G401 (cell line): ENCODE data around the gene IFT52. TPM values are rescaled to one million over a fixed set of nuclear protein-coding genes. Genes with fewer than 3 reads are reported as not detected.

Experiments used
- DNase-seq: peaks from one replicate; pipeline ENCODE4 v3.0.0-alpha.2; 2015; ENCODE audit warnings: low spot score
- in situ Hi-C: cut with HindIII; loops from 2 replicates; pipeline ENCODE4 v1.10.0; 2016; ENCODE audit warnings: low sequenced_read_pairs, mixed read lengths
- total RNA-seq: library from RNA; depleted of rRNA; stranded (reverse); fragments of >200 nt; shearing (Covaris generic); gene quantifications from 2 replicates; pipeline ENCODE4 v1.2.3, GENCODE V29; 2014; rRNA removed

The IFT52 gene, protein sequence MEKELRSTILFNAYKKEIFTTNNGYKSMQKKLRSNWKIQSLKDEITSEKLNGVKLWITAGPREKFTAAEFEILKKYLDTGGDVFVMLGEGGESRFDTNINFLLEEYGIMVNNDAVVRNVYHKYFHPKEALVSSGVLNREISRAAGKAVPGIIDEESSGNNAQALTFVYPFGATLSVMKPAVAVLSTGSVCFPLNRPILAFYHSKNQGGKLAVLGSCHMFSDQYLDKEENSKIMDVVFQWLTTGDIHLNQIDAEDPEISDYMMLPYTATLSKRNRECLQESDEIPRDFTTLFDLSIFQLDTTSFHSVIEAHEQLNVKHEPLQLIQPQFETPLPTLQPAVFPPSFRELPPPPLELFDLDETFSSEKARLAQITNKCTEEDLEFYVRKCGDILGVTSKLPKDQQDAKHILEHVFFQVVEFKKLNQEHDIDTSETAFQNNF
- 66.6 and 72.5 TPM in 2 replicates for total RNA-seq

DNA sequence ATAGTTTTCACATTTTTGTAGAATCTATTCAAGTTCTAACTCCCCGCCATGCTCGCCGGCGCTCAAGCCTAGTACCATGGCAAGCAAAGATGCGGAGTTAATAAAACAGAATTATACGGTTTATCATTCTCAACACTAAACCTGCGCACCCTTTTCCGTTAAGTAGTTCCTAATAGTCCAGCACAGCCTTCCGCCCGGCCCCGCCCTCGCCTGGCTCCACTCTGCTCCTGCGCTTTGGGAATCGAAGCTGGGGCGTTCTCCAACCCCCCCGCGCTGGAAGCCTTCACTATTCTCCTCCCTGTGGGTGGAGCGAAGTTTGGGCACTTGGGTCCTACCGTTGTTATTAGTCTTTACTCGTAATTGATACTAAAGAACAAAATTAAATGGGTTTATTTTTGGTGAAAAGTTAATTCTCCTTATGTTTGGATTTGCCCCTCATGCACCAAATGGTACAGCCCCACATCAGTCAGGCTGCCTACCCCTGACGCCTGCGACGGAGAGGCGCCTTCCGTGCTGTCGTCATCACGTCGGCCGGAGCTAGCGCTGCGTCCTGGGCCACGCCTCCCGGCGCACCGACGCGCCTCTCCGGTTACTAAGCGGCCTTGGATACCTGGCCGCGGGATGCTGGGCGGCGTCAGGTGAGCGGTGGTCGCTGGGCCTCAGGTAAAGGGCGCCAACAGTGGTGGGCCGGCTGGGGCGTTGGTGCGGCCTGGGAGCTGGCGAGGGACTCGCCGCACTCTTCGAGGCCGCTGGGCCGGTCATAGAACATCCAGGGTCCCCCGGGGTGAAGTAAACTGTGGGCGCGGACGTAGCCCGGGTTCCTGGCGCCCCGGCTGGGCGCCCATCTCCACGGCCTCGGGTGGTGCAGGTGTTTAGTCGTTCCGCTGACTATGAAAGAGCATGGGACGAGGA is at the start of gene IFT52:
TSS of gene IFT52 (plus strand) at position 546 of the 912 bp plus-strand sequence. CDS start 3,762 bp downstream, outside the sequence.
- DNase-seq, result peak; percentile 94
- in situ Hi-C loops, result no loop called here

DNA sequence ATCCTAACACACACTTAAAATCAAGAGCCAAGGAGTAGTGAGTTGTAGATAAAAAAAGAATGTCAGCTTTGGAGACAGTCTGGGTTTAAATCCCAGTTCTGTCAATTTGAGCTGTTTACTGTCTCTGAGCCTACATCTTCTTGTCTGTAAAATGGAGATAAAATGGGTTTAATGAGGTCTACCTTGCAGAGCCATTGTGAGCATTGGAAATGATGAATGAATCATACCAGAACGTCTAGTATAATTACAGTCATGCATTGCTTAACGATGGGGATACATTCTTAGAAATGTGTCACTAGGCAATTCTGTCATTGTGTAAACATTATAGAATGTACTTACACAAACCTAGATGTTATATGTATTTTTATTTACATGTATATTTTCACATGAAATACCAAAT is 49.5 kb upstream of the IFT52 start:
- no peak for DNase-seq
- in situ Hi-C loops, result no loop called here

DNA sequence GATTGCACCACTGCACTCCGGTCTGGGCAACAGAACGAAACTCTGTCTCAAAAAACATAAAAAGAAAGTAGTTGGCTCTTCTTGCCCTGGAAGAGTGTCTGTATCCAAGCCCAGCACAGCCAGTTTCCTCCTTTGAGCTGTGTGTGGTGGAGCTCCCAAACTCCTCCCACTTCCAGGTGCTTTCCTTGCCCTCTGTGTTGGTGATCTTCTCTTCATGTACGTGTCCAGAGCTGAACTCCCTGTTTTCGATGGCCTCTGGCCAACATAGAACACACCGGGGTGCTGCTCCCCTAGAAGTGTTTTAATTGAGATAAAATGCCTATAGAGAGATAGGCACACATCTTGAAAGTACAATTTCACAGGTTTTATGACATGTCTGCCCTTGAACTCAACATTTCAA is 48.6 kb upstream of the IFT52 start:
- in situ Hi-C loops, result no loop called here

DNA sequence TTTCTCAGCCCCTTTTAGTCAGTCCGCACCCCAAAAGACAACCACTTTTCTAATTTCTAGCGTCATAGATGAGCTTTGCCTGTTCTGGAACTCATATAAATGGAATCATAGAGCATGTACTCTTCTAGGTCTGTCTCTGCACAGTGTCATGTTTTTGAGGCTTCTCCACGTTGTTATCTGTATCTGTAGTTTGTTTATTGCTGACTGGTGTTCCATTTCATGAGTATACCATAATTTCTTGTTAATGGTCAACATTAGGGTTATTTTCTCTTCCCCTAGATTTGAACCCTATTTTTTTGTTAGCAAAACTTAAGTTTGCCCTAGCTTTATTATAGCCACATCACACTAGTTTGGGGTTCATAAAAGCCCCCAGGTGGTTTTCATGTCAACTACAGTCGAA is 48.1 kb upstream of the IFT52 start:
- no peak for DNase-seq
- in situ Hi-C loops, result no loop called here

More for the DNA sequence above, 48.6 kb upstream of the IFT52 start:
- DNase-seq, result no peak

DNA sequence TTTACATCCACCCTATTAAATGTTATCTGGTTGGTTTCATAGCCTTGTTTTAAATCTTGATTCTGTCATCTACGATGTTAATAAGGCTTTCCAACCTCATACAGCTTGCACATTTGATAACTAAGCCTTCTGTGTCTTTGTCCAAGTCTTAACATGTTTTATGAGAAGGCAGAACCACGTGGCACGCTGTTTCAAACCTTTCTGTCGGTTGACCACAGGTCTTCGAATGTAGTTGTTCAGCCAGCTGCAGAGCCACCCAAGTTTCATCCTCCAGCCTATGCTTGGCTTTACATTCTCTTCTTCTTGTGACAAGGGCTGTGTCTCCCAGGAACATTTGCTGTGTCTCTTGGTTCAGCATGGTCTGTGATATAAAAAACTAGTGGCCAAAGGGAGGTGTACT is 47.6 kb upstream of the IFT52 start:
- no peak for DNase-seq
- in situ Hi-C loops, result no loop called here

DNA sequence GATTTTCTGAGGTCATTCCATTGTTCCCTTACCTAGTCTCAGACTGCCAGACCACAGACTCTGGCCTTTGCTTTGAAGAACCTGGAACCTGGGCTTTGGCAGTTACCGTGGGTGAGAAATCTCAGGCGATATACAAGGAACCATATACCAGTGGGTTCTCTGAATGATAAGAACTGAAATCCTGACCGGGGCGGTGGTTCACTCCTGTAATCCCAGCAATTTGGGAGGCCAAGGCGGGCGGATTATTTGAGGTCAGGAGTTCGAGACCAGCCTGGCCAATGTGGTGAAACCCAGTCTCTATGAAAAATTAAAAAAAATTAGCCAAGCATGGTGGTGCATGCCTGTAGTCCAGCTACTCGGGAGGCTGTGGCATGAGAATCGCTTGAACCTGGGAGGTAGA is 46.2 kb upstream of the IFT52 start:
- in situ Hi-C loops, result no loop called here

DNA sequence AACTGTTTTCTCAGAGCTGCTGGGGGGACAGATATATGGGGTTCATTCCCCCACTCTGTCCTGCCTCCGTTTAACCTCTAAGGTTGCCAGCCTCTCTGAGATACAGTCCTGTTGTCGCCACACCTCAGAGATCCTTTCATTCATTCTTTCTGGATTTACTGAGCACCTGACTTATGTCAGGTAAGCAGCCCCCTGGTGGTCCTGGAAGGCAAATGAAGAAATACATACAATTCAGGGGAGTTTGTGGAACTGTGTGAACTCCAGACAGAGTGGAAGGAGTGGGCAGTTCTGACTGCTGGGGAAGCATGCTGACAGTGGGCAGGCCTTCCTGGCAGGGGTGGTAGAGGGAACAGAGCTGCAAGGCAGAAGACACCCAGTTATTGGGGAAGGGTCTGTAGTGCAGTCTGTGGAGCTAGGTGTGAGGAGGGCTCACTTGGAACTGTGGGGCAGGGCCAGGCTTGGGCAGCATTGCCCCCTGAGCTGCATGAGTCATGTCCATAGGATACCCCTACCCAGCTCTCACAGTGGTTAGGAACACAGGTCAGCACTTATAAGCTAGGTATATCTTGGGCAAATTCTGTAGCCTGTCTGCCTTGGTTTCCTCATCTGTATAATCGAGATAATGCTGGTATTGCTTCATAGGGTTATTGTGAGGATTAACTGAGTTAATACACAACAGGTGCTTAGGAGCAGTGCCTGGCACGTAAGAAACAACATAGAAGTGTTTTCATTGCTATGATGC is 44.7 kb upstream of the IFT52 start:
- DNase-seq, result no peak
- in situ Hi-C loops, result no loop called here

More for the DNA sequence above, 46.2 kb upstream of the IFT52 start:
- no peak for DNase-seq

DNA sequence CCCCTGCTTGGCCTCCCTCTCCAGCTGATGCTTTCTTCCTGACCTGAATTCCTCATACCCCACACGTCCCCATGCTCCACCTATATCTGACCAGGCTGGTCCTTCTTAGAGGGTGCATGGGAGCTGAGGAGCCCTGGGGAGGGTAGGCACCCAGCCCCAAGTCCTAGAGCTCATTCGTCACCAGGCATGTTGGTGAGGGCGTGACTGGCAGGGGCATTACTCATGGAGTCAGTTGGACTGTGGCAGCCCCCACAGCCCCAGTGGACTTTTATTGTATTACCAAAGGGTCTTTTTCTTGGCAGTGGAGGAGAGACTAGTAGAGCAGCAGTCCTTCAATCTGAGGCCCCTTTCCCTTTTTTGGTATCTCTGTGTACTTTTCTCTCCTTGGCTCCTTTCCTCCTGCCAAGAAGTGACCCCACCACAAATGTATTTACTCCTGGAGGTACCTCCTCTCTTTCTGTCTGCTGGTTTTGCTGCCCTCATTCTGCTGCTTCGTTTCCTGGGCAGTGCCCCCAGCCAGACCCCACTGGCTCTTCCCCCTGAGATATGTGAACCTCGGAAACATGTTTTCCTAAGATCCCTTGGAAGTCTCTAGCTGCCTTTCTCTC is 42.4 kb upstream of the IFT52 start:
- no peak for DNase-seq
- in situ Hi-C loops, result no loop called here

DNA sequence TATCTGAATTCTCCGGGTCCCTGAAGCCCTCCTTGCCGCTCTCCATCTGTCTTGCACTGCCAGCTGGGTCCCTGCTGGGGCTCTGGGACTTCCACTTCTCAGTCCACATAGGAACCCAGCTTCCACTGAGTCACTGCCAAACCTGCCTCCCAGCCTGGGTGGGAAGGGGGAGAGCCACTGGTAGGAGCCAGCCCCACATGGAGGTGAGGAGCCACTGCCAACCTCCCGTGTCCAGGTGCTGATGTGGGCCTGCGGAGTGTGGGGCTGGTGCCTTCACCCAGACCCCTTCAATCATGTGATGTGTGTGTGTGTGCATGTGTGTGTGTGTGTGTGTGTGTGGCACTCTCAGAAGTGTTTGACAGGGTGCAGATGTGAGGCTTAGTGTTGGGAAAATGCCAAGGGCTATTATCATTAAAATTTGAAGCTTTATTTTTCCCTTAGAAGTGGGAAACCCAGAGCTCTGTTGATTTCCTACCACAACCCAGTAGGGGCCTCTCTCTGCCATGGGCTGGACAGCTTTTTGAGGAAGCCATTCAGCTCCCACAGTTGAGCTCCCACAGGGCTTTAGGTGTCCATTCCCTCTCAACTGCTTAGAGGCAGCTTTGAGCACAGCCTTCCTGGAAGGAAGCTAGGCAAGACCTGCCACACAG is 41.2 kb upstream of the IFT52 start:
- in situ Hi-C loops, result no loop called here
- DNase-seq, result no peak

DNA sequence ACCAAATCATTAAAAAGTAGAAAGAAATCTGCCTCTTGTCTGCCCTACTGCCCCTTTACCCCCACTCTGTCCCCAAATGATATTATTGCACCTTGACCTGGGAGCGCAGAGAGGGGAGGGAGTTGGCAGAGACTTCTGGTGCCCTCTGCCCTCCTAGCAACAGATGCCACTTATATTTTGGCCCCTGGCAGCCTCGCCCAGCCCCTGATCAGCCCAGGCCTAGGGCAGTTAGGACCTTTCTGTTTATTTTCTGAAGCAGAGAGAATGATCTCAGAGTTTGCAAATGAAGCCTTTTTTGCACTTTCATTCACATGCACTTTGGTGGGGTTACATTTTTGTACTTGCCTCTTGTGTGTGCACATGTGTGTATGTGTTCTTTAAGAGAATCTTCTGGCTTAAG is 40.3 kb upstream of the IFT52 start:
- in situ Hi-C loops, result no loop called here
- DNase-seq, result no peak

DNA sequence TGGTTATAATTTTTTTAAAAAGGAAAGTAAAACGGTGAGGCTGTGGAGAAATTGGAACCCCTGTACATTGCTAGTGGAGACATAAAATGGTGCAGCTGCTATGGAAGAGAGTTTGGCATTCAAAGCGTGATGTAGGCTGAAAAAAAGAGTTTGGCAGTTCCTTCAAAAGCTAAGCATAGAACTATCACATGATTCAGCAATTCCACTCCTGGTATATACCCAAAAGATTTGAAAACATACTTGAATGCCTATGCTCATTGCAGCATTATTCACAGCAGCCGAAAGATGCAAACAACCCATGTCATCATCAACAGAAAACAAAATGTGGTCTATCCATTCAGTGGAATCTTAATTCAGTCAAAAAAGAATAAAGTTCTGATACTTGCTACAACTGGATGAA is 36.4 kb upstream of the IFT52 start:
- no peak for DNase-seq
- in situ Hi-C loops, result no loop called here

DNA sequence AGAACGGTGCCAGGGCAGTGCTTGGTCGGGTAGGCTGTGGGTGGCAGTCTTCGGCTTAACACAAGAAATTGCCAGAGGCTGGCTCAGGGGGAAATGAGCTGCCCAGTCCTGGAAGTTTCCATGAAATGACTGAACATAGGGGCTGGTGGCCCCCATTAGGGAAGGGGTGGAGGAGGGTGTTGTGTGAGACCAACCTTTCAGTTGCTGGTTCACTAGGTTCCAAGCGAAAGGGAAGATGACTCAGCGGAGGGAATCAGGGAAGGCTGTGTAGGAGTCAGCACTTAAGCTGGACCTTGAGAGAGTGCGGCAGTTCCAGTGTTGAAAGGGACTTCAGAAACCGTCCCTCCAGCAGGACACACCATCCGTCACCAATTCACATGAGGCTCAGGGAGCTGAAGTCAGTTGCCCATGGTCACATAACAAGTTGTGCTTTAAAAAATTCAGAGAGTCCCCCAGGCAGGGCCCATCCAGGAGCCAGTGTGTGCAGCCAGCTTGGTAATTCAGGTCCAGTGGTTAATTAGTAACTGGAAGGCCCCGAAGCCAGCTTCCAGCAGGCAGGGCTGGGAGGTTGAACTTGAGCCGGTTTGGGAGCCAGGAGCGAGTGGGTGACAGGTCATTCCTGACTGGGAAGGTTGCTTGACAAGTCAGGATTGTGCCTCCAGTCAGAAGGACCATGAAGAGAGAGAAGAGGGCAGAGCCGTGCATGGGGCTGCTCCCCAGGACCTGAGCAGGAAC is 32.2 kb upstream of the IFT52 start, which contains the start of gene SGK2:
TSS of gene SGK2 (plus strand) at position 616 of the 735 bp plus-strand sequence. CDS start 7,469 bp downstream, outside the sequence.
- DNase-seq, result no peak
- in situ Hi-C loops, result no loop called here

DNA sequence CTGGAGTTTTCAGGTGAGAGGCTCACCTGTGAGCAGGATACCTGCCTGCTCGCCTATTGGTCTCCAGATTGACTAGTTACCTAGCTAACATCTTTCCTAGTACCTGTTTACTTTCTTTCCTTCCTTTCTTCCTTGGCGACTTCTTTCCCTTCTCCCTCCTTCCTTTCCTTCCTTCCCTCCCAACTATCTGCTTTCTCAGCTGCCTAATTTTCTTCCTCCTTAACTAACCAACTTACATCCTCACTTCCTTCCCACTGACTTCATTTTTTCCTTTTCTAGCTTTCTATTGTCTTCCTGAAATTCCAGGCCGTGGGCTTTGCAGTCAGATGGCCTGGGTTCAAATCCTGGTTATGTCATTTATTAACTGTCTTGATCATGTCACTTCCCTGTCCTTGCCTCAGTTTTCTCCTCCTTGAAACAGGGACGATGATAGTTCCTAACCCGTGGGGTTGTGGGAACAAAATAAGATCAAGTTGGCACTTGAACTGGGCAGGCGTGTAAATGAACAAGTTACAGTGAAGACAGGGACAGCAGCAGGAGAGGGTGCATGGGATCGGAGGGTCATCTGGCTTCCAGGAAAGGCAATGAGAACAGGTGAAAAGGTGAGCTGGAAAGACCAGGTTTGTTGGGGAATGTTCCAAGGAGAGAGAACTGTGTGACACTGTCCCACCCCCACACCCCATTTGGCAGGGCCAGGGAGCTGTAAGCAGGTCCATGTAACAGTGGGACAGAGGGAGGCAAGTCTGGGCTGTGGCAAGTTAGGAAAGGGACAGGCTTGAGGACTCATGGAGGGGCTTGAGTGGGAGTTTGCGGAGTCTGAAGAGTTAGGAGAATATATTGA is 31.4 kb upstream of the IFT52 start:
- no peak for DNase-seq
- in situ Hi-C loops, result no loop called here

DNA sequence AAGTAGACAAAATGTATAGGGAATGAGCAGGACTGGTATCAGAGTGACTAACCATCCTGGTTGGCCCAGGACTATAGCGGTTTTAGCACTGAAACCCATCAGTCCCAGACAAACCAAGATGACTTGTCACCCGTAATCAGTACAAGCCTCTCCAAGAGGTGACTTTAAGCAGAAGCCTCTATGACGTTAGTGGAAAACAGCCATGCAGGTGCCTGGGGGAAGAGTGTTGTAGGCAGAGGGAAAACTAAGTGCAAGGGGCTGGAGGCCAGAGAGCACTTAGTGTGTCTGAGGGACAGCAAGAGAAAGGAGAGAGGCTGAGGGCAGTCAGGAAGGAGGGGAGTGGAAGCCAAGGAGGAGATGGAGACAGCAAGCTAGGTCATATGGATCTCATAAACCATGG is 29.8 kb upstream of the IFT52 start:
- DNase-seq, result no peak
- in situ Hi-C loops, result no loop called here

DNA sequence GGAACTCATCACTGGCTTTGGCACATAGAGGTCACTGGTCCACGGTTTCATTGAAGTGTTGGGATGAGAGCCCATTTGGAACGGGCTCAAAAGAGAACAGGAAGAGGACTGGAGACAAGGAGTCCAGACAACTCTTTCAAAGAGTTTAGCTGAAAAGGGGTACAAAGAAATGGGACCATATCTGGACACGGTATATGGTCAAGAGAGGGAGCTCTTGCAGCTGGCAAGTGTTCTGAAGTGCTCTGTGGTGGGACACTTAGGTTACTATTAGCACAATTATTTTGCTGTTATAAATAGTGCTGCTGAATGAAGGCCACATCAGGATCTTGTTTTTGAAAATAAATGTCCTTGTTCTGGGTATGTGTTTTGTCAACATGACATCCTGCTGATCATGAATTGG is 27.3 kb upstream of the IFT52 start:
- in situ Hi-C loops, result no loop called here
- no peak for DNase-seq

DNA sequence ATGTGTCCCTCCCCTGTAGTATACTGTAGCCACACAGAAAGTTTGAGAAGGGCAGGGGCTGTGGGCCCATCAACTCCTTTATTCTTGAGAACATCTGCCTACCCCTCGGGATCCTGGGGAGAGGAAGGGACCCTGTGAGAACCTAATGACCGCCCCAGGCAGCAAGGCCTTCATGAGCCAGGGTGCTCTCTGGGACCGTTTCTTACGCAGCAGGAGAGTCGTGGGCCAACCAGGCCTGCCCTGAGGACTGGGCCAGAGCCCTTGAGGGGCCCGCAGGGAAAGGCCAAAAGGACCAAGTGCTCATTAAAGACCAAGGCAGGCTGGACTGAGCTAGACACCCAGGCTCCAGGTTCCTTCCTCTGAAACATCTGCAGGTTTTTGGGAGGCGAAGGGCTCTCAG is 26.7 kb upstream of the IFT52 start:
- DNase-seq, result no peak
- in situ Hi-C loops, result no loop called here

DNA sequence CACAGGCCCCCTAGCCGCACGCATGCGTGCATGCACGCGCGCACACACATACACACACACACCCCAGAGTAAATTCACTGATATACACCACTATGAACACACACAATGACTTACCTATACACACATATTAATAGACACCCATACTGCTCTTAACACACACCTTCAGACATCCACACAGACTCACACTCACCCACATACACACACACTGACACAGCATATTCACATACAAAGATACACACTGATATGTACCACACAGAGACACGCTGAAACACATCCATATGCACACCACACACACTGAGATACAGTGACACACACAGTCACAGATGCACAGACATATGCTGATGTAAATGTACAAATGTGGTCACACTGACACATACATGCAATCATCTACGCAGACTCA is 26.3 kb upstream of the IFT52 start:
- in situ Hi-C loops, result no loop called here
- DNase-seq, result no peak
